ENCODE data around the gene COX14.

Gene COX14

DNA sequence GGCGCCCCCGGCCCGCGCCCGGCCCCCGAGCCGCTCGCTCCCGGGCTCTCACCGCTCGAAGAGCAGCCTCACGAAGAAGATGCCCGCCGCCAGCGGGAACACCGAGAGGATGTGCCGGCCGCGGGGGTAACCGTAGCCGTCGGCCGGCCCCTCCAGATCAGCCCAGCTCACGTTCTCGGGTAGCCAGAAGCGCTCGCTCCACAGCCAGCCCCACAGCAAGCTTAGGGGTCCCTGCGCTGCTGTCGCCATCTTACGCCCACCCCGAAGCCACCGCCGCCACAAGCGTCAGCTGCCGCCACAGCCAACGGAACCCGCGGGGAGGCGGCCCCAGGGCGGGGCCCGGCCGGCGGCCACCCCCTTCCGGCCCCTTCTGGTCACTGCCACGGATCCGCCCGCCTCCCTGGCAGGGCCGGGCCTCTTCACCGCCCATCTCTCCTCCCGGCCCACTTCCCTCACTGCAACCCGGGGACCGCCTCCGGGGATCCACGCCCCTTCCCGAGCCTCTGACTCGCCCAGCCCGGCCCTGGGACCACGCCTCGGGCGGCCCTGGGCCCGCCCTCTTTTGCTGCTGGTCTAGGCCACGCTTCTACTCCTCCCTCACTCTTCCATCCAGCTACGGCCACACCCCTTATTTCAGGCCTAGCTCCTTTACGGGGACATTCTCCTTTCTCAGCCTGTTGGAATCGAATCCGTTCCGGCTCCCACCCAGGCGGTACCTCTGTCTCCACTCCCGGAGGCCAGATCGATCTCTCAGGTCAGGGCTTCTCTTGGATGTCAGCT lies 55.2 kb downstream of the COX14 start, which contains the start of gene CERS5:
Gene CERS5, minus strand, starts transcription at position 321 of the 780 bp plus-strand sequence. Its CDS starts 72 bp downstream, at position 249.
- TF ChIP-seq TARDBP (IDR thresholded peaks at IDR 0.05) (no peak), HDGF (IDR thresholded peaks at IDR 0.05; ENCODE audit: borderline replicate concordance) (peak; percentile 97)
- CTCF ChIA-PET, result interaction anchor here (0.6 to 1.8 kb wide), 5 partner anchors 8 to 553 kb away, joined by 3 to 16 read pairs (median 3); partner anchors contain the start of gene COX14
- POLR2A ChIA-PET, result interaction anchor here (0.6 to 2.7 kb wide), 25 partner anchors 9 to 324 kb away, joined by 3 to 56 read pairs (median 4); partner anchors contain the start of genes BCDIN3D, COX14, GPD1 and SMARCD1
- peak; percentile 96 for DNase-seq (ENCODE audit: extremely low spot score)
